WTC11 (cell line): ENCODE data around the gene MBD2.

Source experiments
- CREB1 ChIP-seq: sonication (generic); formaldehyde crosslinking; IDR thresholded peaks from 2 replicates; pipeline ENCODE4 v1.8.0; 2023; ENCODE audit warnings: mild to moderate bottlenecking, missing genetic modification reagents
- CREM ChIP-seq: sonication (generic); formaldehyde crosslinking; IDR thresholded peaks from 2 replicates; pipeline ENCODE4 v1.8.1; 2022; ENCODE audit warnings: mild to moderate bottlenecking, missing genetic modification reagents, moderate library complexity
- CTCF ChIP-seq: fragments of 200-600 bp; IDR thresholded peaks from 2 replicates; pipeline ENCODE4 v1.8.0; 2022; ENCODE audit warnings: antibody characterized with exemption
- E2F1 ChIP-seq: sonication (generic); formaldehyde crosslinking; IDR thresholded peaks from 2 replicates; pipeline ENCODE4 v1.8.0; 2022; ENCODE audit warnings: mild to moderate bottlenecking, missing genetic modification reagents
- ERG ChIP-seq: fragments of 250-450 bp; sonication (Bioruptor Pico); IDR thresholded peaks from 2 replicates; pipeline ENCODE4 v1.8.0; 2021; ENCODE audit warnings: mild to moderate bottlenecking
- ETV6 ChIP-seq: sonication (generic); formaldehyde crosslinking; IDR thresholded peaks from 2 replicates; pipeline ENCODE4 v1.8.1; 2022; ENCODE audit warnings: mild to moderate bottlenecking, missing genetic modification reagents
- MAX ChIP-seq: sonication (generic); formaldehyde crosslinking; IDR thresholded peaks from 2 replicates; pipeline ENCODE4 v1.8.0; 2022; ENCODE audit warnings: mild to moderate bottlenecking, missing genetic modification reagents
- MLX ChIP-seq: sonication (generic); formaldehyde crosslinking; IDR thresholded peaks from 2 replicates; pipeline ENCODE4 v1.8.1; 2023; ENCODE audit warnings: mild to moderate bottlenecking, missing genetic modification reagents, moderate library complexity
- NFATC4 ChIP-seq: fragments of 250-450 bp; sonication (Bioruptor Pico); IDR thresholded peaks from 2 replicates; pipeline ENCODE4 v1.9.0; 2021; ENCODE audit warnings: mild to moderate bottlenecking
- SMAD3 ChIP-seq: sonication (generic); formaldehyde crosslinking; IDR thresholded peaks from 2 replicates; pipeline ENCODE4 v1.8.0; 2022; ENCODE audit warnings: missing genetic modification reagents, mild to moderate bottlenecking, borderline replicate concordance
- ZNF281 ChIP-seq: sonication (generic); formaldehyde crosslinking; IDR thresholded peaks from 2 replicates; pipeline ENCODE4 v1.8.0; 2023; ENCODE audit warnings: mild to moderate bottlenecking, missing genetic modification reagents

- TF ChIP-seq SMAD3 (CRISPR knock-in tag) (no peak), CREB1 (no peak), ERG (no peak), MLX (CRISPR knock-in tag) (no peak), MAX (CRISPR knock-in tag) (no peak), CTCF (no peak), E2F1 (CRISPR knock-in tag) (no peak), NFATC4 (CRISPR knock-in tag) (no peak), ZNF281 (no peak), ETV6 (CRISPR knock-in tag) (no peak), CREM (no peak)
These were observed 14.0 kb downstream of the MBD2 start for GRCh38 chr18:54210463-54210862.
